ENCODE results near the gene CPT1B. TPM values are rescaled to one million over a fixed set of nuclear protein-coding genes. Genes with fewer than 3 reads are reported as not detected.

The CPT1B gene
- total RNA-seq, 2 donors from 2014 or later: 83.5 to 105 TPM

DNA sequence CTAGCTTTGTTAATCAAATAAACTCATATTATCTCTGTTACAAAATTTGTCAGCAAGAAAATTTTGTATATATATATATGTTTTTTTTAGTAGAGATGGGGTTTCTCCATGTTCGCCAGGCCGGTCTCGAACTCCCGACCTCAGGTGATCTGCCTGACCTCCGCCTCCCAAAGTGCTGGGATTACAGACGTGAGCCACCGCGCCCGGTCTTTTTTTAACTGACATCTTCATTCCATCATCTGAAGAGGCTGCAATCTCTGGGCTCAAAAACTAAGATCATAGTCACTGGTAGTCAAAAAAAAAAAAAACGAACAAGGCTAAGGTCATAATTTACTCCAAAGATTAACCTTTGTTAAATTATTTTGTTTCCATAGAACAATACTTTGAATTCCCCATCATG is 37.8 kb downstream of the CPT1B start:
- Histone ChIP-seq H3K9ac (ENCODE audit: extremely low read depth, low read length, poor library complexity, severe bottlenecking) (no peak overlapping the region), H3K36me3 (ENCODE audit: control insufficient read depth, insufficient read depth, low read length) (no peaks in the 10 kb centered on the region), H3K4me3 (ENCODE audit: low read length) (no peak overlapping the region), H3K4me1 (ENCODE audit: control insufficient read depth, insufficient read depth, low read length) (no peaks in the 10 kb centered on the region), H3K9me3 (ENCODE audit: control insufficient read depth, low read length) (no peaks in the 10 kb centered on the region), H3K27ac (ENCODE audit: low read depth, low read length) (no peak overlapping the region), H3K27me3 (ENCODE audit: control insufficient read depth, insufficient read depth, low read length, poor library complexity, severe bottlenecking) (peaks cover 23% of the 10 kb centered on the region)
- WGBS, 2 experiments (ENCODE audit: insufficient coverage in 1 of 2, insufficient read length in 1 of 2): 84 to 91% methylated on average over 10 of the region's 10 CpGs
- Mint-ChIP-seq H3K4me3 (no peak overlapping the region), H3K4me1 (peaks cover 8% of the 10 kb centered on the region), H3K27me3 (ENCODE audit: insufficient read depth) (peaks cover 14% of the 10 kb centered on the region), H3K9me3 (no peaks in the 10 kb centered on the region), H3K36me3 (ENCODE audit: low read depth) (no peaks in the 10 kb centered on the region), H3K27ac (peak overlapping the region; percentile 57)
- no peak for TF ChIP-seq CTCF (conservative IDR thresholded peaks at IDR 0.05)
- DNase-seq: no peak

DNA sequence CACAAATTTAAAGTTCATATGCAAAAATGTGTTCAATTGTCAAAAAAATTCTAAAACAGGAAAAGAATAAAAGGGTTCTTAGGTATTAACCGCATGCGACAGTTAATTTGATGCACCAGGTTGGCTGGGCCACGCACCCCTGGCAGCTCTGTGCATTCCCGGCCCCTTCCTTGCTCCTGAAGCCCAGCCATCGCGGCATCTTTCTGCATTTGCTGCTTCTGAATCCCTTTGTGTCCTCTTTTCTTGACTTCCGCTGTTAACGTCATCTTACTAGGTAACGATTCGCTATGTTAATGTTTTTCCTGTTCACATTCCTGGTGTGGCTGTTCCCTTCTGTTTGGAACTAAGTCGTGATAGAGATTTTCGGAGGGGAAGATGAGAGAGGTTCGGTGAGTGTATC is 40.5 kb downstream of the CPT1B start:
- no peak overlapping the region for H3K27ac ChIP-seq (ENCODE audit: low read depth, low read length)
- no peaks in the 10 kb centered on the region for H3K4me1 ChIP-seq (ENCODE audit: control insufficient read depth, insufficient read depth, low read length)
- no peaks in the 10 kb centered on the region for H3K36me3 Mint-ChIP-seq (ENCODE audit: low read depth)
- H3K27ac Mint-ChIP-seq: no peak overlapping the region
- TF ChIP-seq CTCF (conservative IDR thresholded peaks at IDR 0.05): no peak
- H3K4me3 ChIP-seq (ENCODE audit: low read length): no peak overlapping the region
- peaks cover 22% of the 10 kb centered on the region for H3K27me3 Mint-ChIP-seq (ENCODE audit: insufficient read depth)
- H3K36me3 ChIP-seq (ENCODE audit: control insufficient read depth, insufficient read depth, low read length): no peaks in the 10 kb centered on the region
- H3K4me1 Mint-ChIP-seq: peaks cover 13% of the 10 kb centered on the region
- H3K9me3 Mint-ChIP-seq: no peaks in the 10 kb centered on the region
- H3K27me3 ChIP-seq (ENCODE audit: control insufficient read depth, insufficient read depth, low read length, poor library complexity, severe bottlenecking): peaks cover 17% of the 10 kb centered on the region
- H3K4me3 Mint-ChIP-seq: no peak overlapping the region
- no peak overlapping the region for H3K9ac ChIP-seq (ENCODE audit: extremely low read depth, low read length, poor library complexity, severe bottlenecking)
- 91 to 95% methylated on average over 10 to 13 of the region's 13 CpGs for WGBS, 2 experiments (ENCODE audit: insufficient coverage in 1 of 2, insufficient read length in 1 of 2)
- no peaks in the 10 kb centered on the region for H3K9me3 ChIP-seq (ENCODE audit: control insufficient read depth, low read length)
- DNase-seq: no peak

DNA sequence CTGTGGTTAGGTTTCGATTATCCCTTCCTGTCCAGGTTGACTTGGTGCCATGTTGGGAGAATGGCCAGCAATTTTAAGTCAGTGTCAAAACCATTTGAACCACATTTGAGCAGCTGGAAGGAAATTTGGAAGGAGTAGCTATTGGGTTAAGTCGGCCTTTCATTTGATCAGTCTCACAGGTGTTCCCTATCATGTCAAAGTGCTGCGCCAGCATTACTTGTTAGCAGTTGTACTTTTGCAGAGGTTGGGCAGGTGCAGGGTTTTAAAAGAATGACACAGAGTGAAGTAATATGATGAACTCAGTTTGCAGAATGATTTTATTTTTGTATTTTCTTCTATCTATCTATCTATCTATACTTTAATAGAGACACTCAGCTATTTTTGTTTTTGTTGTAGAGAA is 42.0 kb downstream of the CPT1B start:
- WGBS, 2 experiments (ENCODE audit: insufficient coverage in 1 of 2, insufficient read length in 1 of 2): 89 to 92% methylated on average over 2 to 3 of the region's 3 CpGs
- no peak overlapping the region for H3K4me3 ChIP-seq (ENCODE audit: low read length)
- Mint-ChIP-seq H3K27me3 (ENCODE audit: insufficient read depth) (peaks cover 30% of the 10 kb centered on the region), H3K4me1 (peaks cover 13% of the 10 kb centered on the region), H3K4me3 (no peak overlapping the region), H3K36me3 (ENCODE audit: low read depth) (no peaks in the 10 kb centered on the region), H3K27ac (no peak overlapping the region), H3K9me3 (no peaks in the 10 kb centered on the region)
- no peak for TF ChIP-seq CTCF (conservative IDR thresholded peaks at IDR 0.05)
- peaks cover 32% of the 10 kb centered on the region for H3K27me3 ChIP-seq (ENCODE audit: control insufficient read depth, insufficient read depth, low read length, poor library complexity, severe bottlenecking)
- no peak overlapping the region for H3K27ac ChIP-seq (ENCODE audit: low read depth, low read length)
- H3K9ac ChIP-seq (ENCODE audit: extremely low read depth, low read length, poor library complexity, severe bottlenecking): no peak overlapping the region
- H3K4me1 ChIP-seq (ENCODE audit: control insufficient read depth, insufficient read depth, low read length): no peaks in the 10 kb centered on the region
- H3K36me3 ChIP-seq (ENCODE audit: control insufficient read depth, insufficient read depth, low read length): no peaks in the 10 kb centered on the region
- H3K9me3 ChIP-seq (ENCODE audit: control insufficient read depth, low read length): no peaks in the 10 kb centered on the region
- DNase-seq: no peak

Measured in endodermal cell (in vitro differentiated cells).